Aorta (tissue), 5 donors: Measurements from ENCODE around the gene ERCC6L2. TPM values are rescaled to one million over a fixed set of nuclear protein-coding genes. Genes with fewer than 3 reads are reported as not detected.

ENCODE experiments used
- ATAC-seq: fragments of 200-7000 bp; cut with Tn5 transposase; one replicate; pipeline ENCODE4 v1.9.1; 2022; ENCODE audit warnings: moderate library complexity; ENCODE audit not compliant: low FRiP score
- DNase-seq, 2 donors: peaks; one replicate each; pipeline ENCODE4 v3.0.0-alpha.2; 2020
- H3K27ac ChIP-seq, 2 donors: one replicate each; pipeline ENCODE4 v1.5.1; 2013; ENCODE audit warnings: low read length in 2 of 2, mild to moderate bottlenecking in 2 of 2, moderate library complexity in 2 of 2, control low read depth in 1 of 2, inconsistent platforms in 1 of 2, low read depth in 1 of 2
- H3K27me3 ChIP-seq, 2 donors: one replicate each; pipeline ENCODE4 v1.6.1; 2013; ENCODE audit warnings: control low read depth in 1 of 2, low read length in 1 of 2, mild to moderate bottlenecking in 1 of 2, moderate library complexity in 1 of 2; ENCODE audit not compliant: insufficient read depth in 2 of 2, control insufficient read depth in 1 of 2
- H3K36me3 ChIP-seq, 2 donors: one replicate each; pipeline ENCODE4 v1.6.1; 2013; ENCODE audit warnings: control low read depth in 1 of 2, low read length in 1 of 2, mild to moderate bottlenecking in 1 of 2; ENCODE audit not compliant: insufficient read depth in 2 of 2, control insufficient read depth in 1 of 2
- H3K4me1 ChIP-seq, 2 donors: one replicate each; pipeline ENCODE4 v1.6.1; 2013; ENCODE audit warnings: low read length in 2 of 2, control low read depth in 1 of 2, mild to moderate bottlenecking in 1 of 2, moderate library complexity in 1 of 2; ENCODE audit not compliant: insufficient read depth in 2 of 2, control insufficient read depth in 1 of 2
- H3K4me3 ChIP-seq, 2 donors: one replicate each; pipeline ENCODE4 v1.5.1; 2013; ENCODE audit warnings: low read length in 2 of 2, control low read depth in 1 of 2, mild to moderate bottlenecking in 1 of 2
- H3K9me3 ChIP-seq: one replicate; pipeline ENCODE4 v1.6.1; 2013; ENCODE audit warnings: mild to moderate bottlenecking, low read length; ENCODE audit not compliant: control insufficient read depth
- WGBS, 2 donors: extraction: QIAGEN DNeasy Blood & Tissue Kit; methylation state at CpG; one replicate each; pipeline ENCODE4 v1.1.7; 2013; 5-methylcytosine and 5-hydroxymethylcytosine counted together
- intact Hi-C, 2 donors: fragments of 100-400 bp; cut with DNase I; formaldehyde crosslinking; loops; one replicate each; pipeline versions ENCODE4 v1.14.2 to v1.15.0; 2022
- polyA plus RNA-seq, 2 donors: library from polyadenylated mRNA; stranded (reverse); fragments of 200-250 nt; gene quantifications; one replicate each; pipeline ENCODE4 v1.2.3, GENCODE V29; 2013
- total RNA-seq, 2 donors: library from RNA; stranded (reverse); fragmentation: NEBNext Ultra II Directional; extraction: Animal tissue kit (Norgen Biotek cat#: 25700); gene quantifications; one replicate each; pipeline ENCODE4 v1.2.1, GENCODE V29; 2021
- donor health status: healthy with polysubstance abuse.
- donor health status: Bipolar disorder and iron deficiency.
- donor health status: DM: no; HTN: no; CAD: no.
- donor health status: DM: no; HTN: no; CAD: no.
- donor health status: DM: yes; HTN: yes; CAD: no.

The ERCC6L2 gene
- total and polyA plus RNA-seq, 4 donors = 3.0 to 54.5 (median 28.7) TPM

- WGBS, 2 donors = 88% methylated on average over 1 of the region's 1 CpG
- intact Hi-C loops = no loop called here
- no peak overlapping the region for H3K27ac ChIP-seq
- no peaks in the 10 kb centered on the region for H3K4me1 ChIP-seq
- H3K4me3 ChIP-seq = no peak overlapping the region
- no peaks in the 10 kb centered on the region for H3K27me3 ChIP-seq
- no peak for DNase-seq
- H3K9me3 ChIP-seq = no peaks in the 10 kb centered on the region
- no peak for ATAC-seq
- peaks cover 1 to 9% of the 10 kb centered on the region in 2 donors for H3K36me3 ChIP-seq
Observed at GRCh38 chr9:95938724-95939123, 63.2 kb downstream of the ERCC6L2 start.

GRCh38 chr9:95939472-95939871, 64.0 kb downstream of the ERCC6L2 start:
- intact Hi-C loops = no loop called here
- Histone ChIP-seq H3K4me3 (no peak overlapping the region), H3K4me1 (no peaks in the 10 kb centered on the region), H3K27ac (no peak overlapping the region), H3K9me3 (no peaks in the 10 kb centered on the region), H3K36me3 (peaks cover 1 to 9% of the 10 kb centered on the region in 2 donors), H3K27me3 (no peaks in the 10 kb centered on the region)
- WGBS, 2 donors = 94 to 98% methylated on average over 1 of the region's 1 CpG
- DNase-seq (no peak), ATAC-seq (no peak)

DNA sequence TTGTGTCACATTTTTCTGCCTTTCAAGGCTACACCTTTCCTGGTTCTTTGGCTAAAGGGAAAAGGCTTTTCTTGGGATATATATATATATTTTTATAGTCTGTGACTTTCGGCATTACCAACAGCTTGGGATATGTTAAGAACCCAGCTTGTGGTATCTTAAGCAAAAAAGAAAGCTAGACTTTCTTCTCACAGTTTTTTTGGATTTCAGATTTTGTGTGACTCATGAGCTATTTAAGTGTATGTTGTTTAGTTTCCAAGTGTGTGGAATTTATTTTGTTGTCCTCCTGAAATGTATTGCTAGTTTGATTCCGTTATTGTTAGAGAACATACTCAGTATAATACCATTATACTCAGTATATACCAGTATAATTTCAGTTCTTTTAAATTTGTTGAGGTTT, 64.8 kb downstream of the ERCC6L2 start:
- Histone ChIP-seq H3K9me3 (no peaks in the 10 kb centered on the region), H3K36me3 (peaks cover 1 to 9% of the 10 kb centered on the region in 2 donors), H3K27ac (no peak overlapping the region), H3K4me1 (no peaks in the 10 kb centered on the region), H3K4me3 (no peak overlapping the region), H3K27me3 (no peaks in the 10 kb centered on the region)
- 39 to 50% methylated on average over 2 of the region's 2 CpGs for WGBS, 2 donors
- intact Hi-C loops = no loop called here
- ATAC-seq (no peak), DNase-seq (no peak)

DNA sequence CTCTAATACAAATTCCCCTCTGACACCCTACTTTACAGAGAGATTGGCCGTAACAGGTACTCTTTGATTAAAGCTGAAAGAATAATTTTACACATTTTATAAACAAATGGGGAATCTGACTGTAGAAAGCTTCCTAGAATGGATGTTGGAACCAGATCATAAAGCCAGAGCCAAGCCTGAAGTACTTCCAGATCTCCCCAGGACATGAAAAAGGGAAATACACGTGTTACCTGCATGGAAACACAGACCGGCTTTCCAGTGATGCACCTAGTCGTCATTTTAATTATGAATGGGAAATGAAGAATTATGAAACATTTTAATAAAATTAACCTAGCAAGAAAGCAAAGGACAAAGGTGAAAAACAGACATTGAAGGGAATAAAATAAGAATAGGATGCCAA, 66.5 kb downstream of the ERCC6L2 start:
- no peak overlapping the region for H3K27ac ChIP-seq
- H3K36me3 ChIP-seq = peaks cover 1 to 4% of the 10 kb centered on the region in 2 donors
- H3K27me3 ChIP-seq = no peaks in the 10 kb centered on the region
- H3K4me3 ChIP-seq = no peak overlapping the region
- ATAC-seq = no peak
- H3K9me3 ChIP-seq = no peaks in the 10 kb centered on the region
- intact Hi-C loops = no loop called here
- no peaks in the 10 kb centered on the region for H3K4me1 ChIP-seq
- 87 to 91% methylated on average over 4 of the region's 4 CpGs for WGBS, 2 donors
- DNase-seq = no peak

DNA sequence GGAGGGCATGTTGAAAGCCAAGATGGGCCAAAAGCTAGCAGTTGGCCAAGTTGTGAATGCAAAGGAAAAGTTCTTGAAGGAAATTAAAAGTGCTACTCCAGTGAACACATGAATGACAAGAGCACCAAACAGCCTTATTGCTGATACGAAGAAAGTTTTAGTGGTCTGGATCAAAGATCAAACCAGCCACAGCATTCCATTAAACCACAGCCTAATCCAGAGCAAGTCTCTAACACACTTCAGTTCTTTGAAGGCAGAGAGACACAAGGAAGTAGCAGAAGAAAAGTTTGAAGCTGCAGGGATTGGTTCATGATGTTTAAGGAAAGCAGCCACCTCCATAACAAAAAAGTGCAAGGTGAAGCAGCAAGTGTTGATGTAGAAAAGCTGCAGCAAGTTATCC, 71.6 kb downstream of the ERCC6L2 start:
- WGBS, 2 donors = 99 to 100% methylated on average over 1 of the region's 1 CpG
- intact Hi-C loops = no loop called here
- Histone ChIP-seq H3K4me1 (no peaks in the 10 kb centered on the region), H3K4me3 (no peak overlapping the region), H3K27ac (no peak overlapping the region), H3K9me3 (no peaks in the 10 kb centered on the region), H3K36me3 (peaks cover 0 to 3% of the 10 kb centered on the region in 2 donors), H3K27me3 (no peaks in the 10 kb centered on the region)
- ATAC-seq = no peak
- DNase-seq = no peak

GRCh38 chr9:95952471-95952870, 77.0 kb downstream of the ERCC6L2 start:
- H3K27ac ChIP-seq = no peak overlapping the region
- 92 to 95% methylated on average over 6 of the region's 6 CpGs for WGBS, 2 donors
- ATAC-seq (no peak), DNase-seq (no peak)
- H3K27me3 ChIP-seq = no peaks in the 10 kb centered on the region
- H3K4me3 ChIP-seq = no peak overlapping the region
- H3K36me3 ChIP-seq = peaks cover 0 to 3% of the 10 kb centered on the region in 2 donors
- intact Hi-C loops = no loop called here
- no peaks in the 10 kb centered on the region for H3K4me1 ChIP-seq
- H3K9me3 ChIP-seq = peaks cover 2% of the 10 kb centered on the region

- ATAC-seq (no peak), DNase-seq (no peak)
- WGBS, 2 donors = 90 to 96% methylated on average over 1 of the region's 1 CpG
- no peak overlapping the region for H3K4me3 ChIP-seq
- no peaks in the 10 kb centered on the region for H3K27me3 ChIP-seq
- peaks cover 2% of the 10 kb centered on the region for H3K9me3 ChIP-seq
- H3K27ac ChIP-seq = no peak overlapping the region
- H3K4me1 ChIP-seq = no peaks in the 10 kb centered on the region
- H3K36me3 ChIP-seq = no peaks in the 10 kb centered on the region
- intact Hi-C loops = no loop called here
Observed at GRCh38 chr9:95953986-95954385, 78.5 kb downstream of the ERCC6L2 start.

GRCh38 chr9:95954940-95955339, 79.4 kb downstream of the ERCC6L2 start:
- intact Hi-C loops = no loop called here
- no peak overlapping the region for H3K4me3 ChIP-seq
- H3K27ac ChIP-seq = no peak overlapping the region
- H3K4me1 ChIP-seq = no peaks in the 10 kb centered on the region
- no peak for DNase-seq
- no peak for ATAC-seq
- 96 to 97% methylated on average over 2 of the region's 2 CpGs for WGBS, 2 donors
- peaks cover 2% of the 10 kb centered on the region for H3K9me3 ChIP-seq
- H3K36me3 ChIP-seq = no peaks in the 10 kb centered on the region
- no peaks in the 10 kb centered on the region for H3K27me3 ChIP-seq

DNA sequence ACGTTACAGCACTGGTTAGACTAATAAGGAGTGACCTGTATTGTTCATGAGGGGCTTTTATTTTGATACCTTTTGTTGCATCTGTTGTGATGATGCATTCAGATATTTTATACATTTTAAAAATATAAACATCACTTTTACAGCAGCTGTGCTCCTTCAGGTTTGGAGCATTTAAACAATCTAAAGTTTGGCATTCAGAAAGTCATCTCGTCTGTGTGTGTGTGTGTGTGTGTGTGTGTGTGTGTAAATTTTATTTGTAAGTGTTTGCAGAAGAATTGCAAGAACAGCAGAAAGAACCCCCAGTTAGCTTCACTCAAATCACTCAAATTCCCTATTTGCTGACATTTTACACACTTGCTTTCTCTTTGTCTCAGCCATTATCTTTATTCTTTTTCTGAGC, 87.4 kb downstream of the ERCC6L2 start:
- 85 to 86% methylated on average over 2 of the region's 2 CpGs for WGBS, 2 donors
- ATAC-seq = no peak
- H3K4me1 ChIP-seq = no peaks in the 10 kb centered on the region
- no peaks in the 10 kb centered on the region for H3K36me3 ChIP-seq
- H3K27ac ChIP-seq = no peak overlapping the region
- H3K4me3 ChIP-seq = no peak overlapping the region
- no peak for DNase-seq
- H3K9me3 ChIP-seq = no peaks in the 10 kb centered on the region
- no peaks in the 10 kb centered on the region for H3K27me3 ChIP-seq
- intact Hi-C loops = no loop called here
